OCI-M1 (cell line): ENCODE measurements around the gene FCN3.

Experiments
- DNase-seq: peaks from one replicate; lab custom pipeline; 2025; lab: John Stamatoyannopoulos, UW

Gene FCN3

GRCh38 chr1:27341525-27342252 lies 32.9 kb downstream of the FCN3 start, which contains the start of gene SYTL1:
Gene SYTL1, plus strand, starts transcription at chr1:27342022. Its CDS starts 3,313 bp downstream, at chr1:27345335.
- DNase-seq, result peak; percentile 74

DNA sequence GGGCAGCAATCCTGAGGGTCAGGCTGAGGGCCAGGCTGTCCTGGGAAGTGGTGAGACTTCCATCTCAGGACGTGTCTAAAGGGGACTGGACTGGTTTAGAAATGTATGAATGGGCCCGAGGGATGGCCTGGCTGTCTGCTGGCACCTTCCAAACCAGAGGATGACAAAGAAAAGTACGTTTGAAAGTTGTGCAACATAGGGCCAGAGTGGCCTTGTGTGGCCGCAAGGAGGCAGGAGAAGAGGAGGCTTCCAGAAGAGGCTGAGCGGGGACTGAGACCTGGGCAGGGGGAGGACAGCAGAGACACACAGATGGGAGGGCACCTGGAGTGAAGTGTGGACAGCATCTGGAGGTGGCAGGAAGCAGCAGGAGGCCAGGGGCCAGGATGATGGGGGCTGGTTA lies 35.4 kb downstream of the FCN3 start:
- no peak for DNase-seq

DNA sequence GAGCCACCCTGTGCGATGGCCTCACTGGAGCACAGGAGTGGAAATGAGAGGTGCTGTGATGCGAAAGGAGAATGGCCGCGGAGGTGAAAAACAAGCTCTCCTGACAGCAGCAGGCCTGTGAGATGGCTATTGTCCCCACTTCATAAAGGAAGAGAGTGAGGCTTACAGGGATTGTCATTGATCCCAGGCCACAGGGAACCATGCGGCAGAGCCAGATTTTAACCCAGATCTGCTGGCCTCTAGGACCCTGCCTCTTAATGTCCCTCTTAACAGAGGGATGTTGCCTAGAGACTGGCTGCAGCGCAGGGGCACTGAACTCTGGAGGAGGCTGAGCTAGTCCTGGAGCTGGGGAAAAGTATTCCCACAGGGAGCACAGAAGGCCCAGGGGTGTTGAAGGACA lies 35.9 kb downstream of the FCN3 start:
- no peak for DNase-seq

- no peak for DNase-seq
These were observed 37.9 kb downstream of the FCN3 start for GRCh38 chr1:27336756-27337155.

DNA sequence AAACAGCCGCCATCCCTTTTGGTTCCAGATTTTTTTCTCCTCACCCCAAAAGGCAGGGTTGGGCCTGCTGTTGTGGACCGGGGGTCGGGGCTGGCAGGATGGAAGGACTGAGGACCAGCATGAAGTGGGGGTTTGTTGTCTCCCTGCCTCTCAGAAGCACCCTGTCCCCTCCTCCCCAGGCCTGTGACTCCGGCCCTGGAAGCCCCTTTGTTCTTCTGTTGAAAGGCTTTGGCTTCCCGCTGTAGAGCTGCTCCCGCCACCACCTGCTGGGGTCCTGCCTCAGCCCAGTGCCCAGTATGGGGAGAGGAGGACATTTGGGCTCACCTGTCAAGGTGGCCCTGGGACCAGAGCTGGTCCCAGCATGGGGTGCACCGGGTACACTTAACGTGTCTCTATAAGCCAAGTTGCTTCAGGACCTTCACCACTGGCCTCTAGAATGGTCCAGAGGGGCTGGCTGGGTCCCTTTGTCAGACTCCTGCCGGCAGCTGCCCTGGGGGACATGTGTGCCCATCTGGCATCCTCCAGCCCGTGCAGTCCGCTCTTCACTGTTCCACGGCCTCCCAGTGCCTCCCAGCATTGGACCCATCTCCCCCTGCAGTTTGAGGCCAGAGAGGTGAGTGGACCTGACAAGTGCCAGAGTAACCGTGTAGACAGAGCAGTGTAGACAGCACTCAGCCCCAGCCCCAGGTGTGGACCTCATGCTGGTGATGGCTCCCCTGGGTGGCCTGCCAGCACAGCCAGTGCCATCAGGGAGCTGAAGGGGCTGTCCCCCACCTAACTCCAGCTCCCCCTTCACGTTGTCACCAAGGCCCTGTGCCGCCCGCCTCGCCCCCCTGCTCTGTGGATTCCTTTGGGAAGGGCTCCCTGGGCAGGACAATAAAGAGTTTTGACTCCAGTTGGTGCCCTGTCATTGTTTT lies 38.9 kb downstream of the FCN3 start:
- DNase-seq, result no peak

DNA sequence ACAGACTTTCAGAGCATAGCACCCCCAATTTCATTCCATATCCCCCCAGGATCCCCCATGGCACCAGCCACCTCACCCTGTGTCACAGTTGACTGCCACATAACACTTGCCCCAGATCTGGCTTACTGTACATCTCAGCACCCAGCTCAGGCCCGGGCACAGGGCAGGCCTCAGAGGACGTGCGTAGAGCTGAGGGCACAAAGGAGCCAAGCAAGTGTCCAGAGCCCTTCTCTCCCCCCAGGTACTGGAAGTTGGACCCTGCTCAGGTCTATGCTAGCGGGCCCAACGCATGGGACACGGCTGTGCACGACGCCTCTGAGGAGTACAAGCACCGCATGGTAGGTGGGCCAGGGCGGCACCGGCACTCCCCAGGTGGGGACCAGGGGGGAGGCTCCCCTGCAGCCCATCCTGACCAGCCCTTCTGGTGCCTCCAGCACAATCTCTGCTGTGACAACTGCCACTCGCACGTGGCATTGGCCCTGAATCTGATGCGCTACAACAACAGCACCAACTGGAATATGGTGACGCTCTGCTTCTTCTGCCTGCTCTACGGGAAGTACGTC lies 40.8 kb downstream of the FCN3 start:
- DNase-seq, result no peak

- DNase-seq, result peak; percentile 36
These were observed 41.9 kb downstream of the FCN3 start for GRCh38 chr1:27332536-27333281.

DNA sequence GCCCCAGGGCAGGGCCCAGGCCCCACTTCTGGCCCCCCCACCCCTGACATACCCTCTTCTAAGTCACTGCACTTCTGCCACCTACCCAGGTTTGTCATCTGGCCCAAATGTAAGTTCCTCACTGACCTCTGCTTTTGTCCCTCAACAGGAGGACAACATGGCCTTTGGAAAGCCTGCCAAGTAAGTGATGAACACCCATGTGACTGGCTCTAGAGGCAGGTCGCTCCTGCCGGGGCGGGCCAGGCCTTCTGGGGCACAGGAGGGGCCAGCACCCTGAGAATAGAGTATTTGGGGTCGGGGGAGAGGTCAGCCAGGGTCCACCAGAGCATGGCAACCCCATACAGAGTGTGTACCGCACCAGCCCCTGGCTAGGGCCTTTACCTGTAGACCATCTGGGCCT lies 42.7 kb downstream of the FCN3 start:
- no peak for DNase-seq

- DNase-seq, result no peak
These were observed 43.2 kb downstream of the FCN3 start for GRCh38 chr1:27331426-27331825.

- no peak for DNase-seq
These were observed 43.8 kb downstream of the FCN3 start for GRCh38 chr1:27330786-27331185.

DNA sequence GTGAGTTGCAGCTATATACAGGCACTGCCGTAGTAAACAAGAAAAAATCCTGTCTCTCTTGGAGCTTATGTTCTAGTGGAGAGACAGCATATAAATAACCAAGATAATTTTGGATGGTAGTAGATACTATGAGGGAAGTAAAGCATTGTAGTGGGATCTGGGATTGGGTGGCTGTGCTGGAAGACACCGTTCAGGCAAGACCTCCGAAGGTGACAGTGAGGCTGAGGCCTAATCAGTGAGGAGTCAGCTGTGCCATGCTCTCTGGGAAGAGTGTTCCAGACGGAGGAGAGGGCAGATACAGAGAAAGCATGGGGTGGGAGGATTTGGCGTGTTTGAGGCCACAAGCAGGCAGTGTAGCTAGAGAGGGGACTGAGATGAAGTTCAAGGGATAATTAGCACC lies 46.7 kb downstream of the FCN3 start:
- no peak for DNase-seq

DNA sequence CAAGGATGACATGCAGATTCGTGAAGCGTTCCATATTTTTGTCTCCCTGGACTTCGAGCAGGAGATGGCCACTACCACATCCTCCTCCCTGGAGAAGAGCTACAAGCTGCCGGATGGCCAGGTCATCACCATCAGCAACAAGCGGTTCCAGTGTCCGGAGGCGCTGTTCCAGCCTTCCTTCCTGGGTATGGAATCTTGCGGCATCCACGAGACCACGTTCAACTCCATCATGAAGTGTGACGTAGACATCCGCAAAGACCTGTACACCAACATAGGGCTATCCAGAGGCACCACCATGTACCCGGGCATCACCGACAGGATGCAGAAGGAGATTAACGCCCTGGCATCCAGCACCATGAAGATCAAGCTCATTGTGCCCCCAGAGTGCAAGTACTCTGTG lies 49.3 kb downstream of the FCN3 start:
- DNase-seq, result no peak

DNA sequence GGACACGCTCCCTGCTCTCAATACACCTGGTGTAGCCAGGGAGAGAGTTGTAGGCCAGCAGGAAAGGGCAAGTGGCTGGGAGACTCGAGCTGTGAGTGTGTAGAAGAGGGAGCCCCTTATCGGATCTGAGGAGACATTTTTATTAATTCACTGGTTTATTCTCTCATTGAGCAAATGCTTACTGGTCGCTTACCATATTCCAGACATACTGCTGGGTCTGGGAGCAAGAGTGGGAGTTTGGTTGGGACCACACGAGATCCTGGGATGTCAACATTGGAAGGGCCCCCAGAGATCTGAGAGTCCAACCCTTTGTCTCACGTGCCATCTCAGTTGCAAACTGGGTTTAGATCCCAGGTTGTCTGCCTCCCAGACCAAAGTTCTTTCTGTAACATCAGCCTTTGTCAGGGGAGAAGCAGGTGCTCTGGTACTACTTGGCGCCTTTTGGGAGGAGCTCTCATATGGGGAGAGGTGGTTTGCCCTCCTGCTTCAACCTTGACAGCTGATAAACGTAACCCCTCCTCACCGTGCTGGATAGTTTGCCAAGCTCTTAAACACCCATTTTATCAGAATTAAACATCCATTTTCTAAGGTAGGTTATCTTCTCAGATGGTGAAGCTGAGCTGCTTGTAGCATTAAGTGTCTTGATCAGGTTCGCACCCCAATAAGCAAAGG lies 51.9 kb downstream of the FCN3 start:
- DNase-seq, result no peak

DNA sequence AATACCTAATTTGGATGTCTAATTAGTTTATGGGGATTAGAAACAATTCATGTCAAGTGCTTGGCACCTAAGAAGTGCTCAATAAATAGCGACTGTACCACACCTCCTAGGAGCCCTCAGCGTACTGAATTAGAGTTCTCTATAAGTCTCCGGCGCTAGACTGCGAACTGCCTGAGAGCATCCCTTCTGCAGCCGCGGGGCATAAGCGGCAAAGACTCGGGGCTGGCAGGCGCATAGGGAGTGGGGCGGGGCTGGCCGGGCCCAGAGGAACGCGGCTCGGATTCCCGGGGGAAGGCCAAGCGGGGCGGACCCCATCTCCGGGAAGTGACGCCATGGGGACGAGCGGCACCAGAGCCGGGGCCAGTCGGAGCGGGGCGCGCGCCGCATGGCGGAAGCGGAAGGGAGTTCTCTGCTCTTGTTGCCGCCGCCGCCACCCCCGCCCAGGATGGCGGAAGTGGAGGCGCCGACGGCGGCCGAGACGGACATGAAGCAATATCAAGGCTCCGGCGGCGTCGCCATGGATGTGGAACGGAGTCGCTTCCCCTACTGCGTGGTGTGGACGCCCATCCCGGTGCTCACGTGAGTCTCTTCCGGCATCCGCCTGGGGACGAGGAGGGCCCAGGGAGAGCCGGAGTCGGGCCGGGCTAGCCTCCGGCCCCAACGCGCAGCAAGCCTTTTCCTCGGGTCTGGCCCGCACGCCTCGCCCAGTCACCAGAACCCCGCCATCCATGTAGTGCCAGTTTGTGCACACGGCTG lies 52.6 kb downstream of the FCN3 start, which contains the start of gene TMEM222:
TSS of gene TMEM222 (plus strand) at position 351 of the 756 bp plus-strand sequence. CDS start at position 386, 35 bp downstream.
- DNase-seq, result peak; percentile 98
